ENCODE results near the gene GUSB. TPM values are rescaled to one million over a fixed set of nuclear protein-coding genes. Genes with fewer than 3 reads are reported as not detected.

The GUSB gene
- total and polyA plus RNA-seq, 10 of the 15 experiments (the other 5 are each of a cell fraction or from before 2014, with no cell fraction given), result 9.8 to 71.2 (median 45.4) TPM

DNA sequence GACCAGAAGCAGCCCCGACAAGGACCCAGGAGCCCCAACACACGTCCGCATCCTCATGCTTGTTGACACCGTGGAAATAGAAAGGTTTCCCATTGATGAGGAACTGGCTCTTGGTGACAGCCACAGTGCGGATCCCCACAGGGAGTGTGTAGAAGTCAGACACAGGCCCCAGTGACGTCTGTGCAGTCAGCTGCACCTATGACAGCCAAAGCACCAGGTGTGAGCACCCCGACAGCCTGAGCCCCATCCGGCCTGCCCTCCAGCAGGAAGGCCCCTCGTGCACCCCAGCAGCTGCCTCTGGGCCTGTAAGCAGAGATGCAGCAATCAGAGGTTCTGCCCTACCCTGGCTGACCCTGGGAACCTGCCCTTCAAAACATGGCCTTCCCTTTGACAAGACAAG is 7.1 kb downstream of the GUSB start:
- Histone ChIP-seq H3K4me1 (ENCODE audit: control insufficient read depth, insufficient read depth, low read length) (no peaks in the 10 kb centered on the region), H3K4me3 (no peak overlapping the region), H4K20me1 (ENCODE audit: control insufficient read depth, insufficient read depth) (no peaks in the 10 kb centered on the region), H3K36me3 (ENCODE audit: control insufficient read depth in 2 of 2, insufficient read depth in 2 of 2, low read length in 1 of 2) (peaks cover 9 to 19% of the 10 kb centered on the region in 2 experiments; a peak in 3 of 4 replicates), H3K27ac (ENCODE audit: control insufficient read depth, insufficient read depth) (no peak overlapping the region), H3K9me3 (replicated peaks; ENCODE audit: control insufficient read depth, insufficient read depth, low read length) (no peaks in the 10 kb centered on the region), H2AFZ (ENCODE audit: control insufficient read depth, low read depth, low read length) (no peak overlapping the region), H3K9ac (ENCODE audit: control insufficient read depth, insufficient read depth, low read length) (no peak overlapping the region), H3K79me2 (ENCODE audit: control insufficient read depth, insufficient read depth, low read length) (peaks cover under 1% of the 10 kb centered on the region), H3K27me3 (replicated peaks in 1 of 2; ENCODE audit: control insufficient read depth in 2 of 2, insufficient read depth in 2 of 2, low read length in 1 of 2) (no peaks in the 10 kb centered on the region), H3K4me2 (ENCODE audit: control insufficient read depth, insufficient read depth) (no peak overlapping the region)
- POLR2A ChIA-PET, result no interaction called here
- TF ChIP-seq E2F4 (IDR thresholded peaks at IDR 0.05; ENCODE audit: low read depth, low read length), result no peak
- no peak for TF ChIP-seq BCL11A (IDR thresholded peaks at IDR 0.05; ENCODE audit: low read depth, low read length)
- TF ChIP-seq STAT1 (conservative IDR thresholded peaks at IDR 0.05), result no peak
- FAIRE-seq (no peak), ATAC-seq (no peak), DNase-seq (ENCODE audit: low read depth, low spot score) (no peak)
- WGBS (ENCODE audit: insufficient coverage, insufficient replicate concordance, low lambda C conversion rate, missing lambda C conversion rate), result 80% methylated on average over 9 of the region's 9 CpGs
- BruUV-seq (replicated peaks), result no TSS peak
- in situ Hi-C loops (cut with MboI) (no loop called here), intact Hi-C loops (cut with micrococcal nuclease; ENCODE audit: unreplicated experiment) (no loop called here)
- CTCF ChIA-PET, result interaction anchor here (0.7 kb wide), 1 partner anchor 107 kb away, joined by 3 read pairs; no protein-coding TSS in a partner anchor
- SMC1A ChIA-PET (ENCODE audit: uncharacterized antibody, unreplicated experiment), result no interaction called here
- RAD21 ChIA-PET (ENCODE audit: unreplicated experiment), result no interaction called here

GRCh38 chr7:65974191-65974801 is 7.7 kb downstream of the GUSB start:
- DNase-seq (ENCODE audit: low read depth, low spot score) (no peak), ATAC-seq (no peak), FAIRE-seq (no peak)
- SMC1A ChIA-PET (ENCODE audit: uncharacterized antibody, unreplicated experiment), result no interaction called here
- H3K4me1 ChIP-seq (ENCODE audit: control insufficient read depth, insufficient read depth, low read length), result no peaks in the 10 kb centered on the region
- WGBS (ENCODE audit: insufficient coverage, insufficient replicate concordance, low lambda C conversion rate, missing lambda C conversion rate), result 95% methylated on average over 29 of the region's 29 CpGs
- H3K27me3 ChIP-seq (replicated peaks in 1 of 2; ENCODE audit: control insufficient read depth in 2 of 2, insufficient read depth in 2 of 2, low read length in 1 of 2), result no peaks in the 10 kb centered on the region
- intact Hi-C loops (cut with micrococcal nuclease; ENCODE audit: unreplicated experiment) (no loop called here), in situ Hi-C loops (cut with MboI) (no loop called here)
- no peaks in the 10 kb centered on the region for H3K9me3 ChIP-seq (replicated peaks; ENCODE audit: control insufficient read depth, insufficient read depth, low read length)
- no peak overlapping the region for H3K4me3 ChIP-seq
- RAD21 ChIA-PET (ENCODE audit: unreplicated experiment), result no interaction called here
- no TSS peak for BruUV-seq (replicated peaks)
- no peaks in the 10 kb centered on the region; the same call in 1 of the 2 replicates for H3K79me2 ChIP-seq (ENCODE audit: control insufficient read depth, insufficient read depth, low read length)
- no peak overlapping the region for H2AFZ ChIP-seq (ENCODE audit: control insufficient read depth, low read depth, low read length)
- H3K4me2 ChIP-seq (ENCODE audit: control insufficient read depth, insufficient read depth), result no peak overlapping the region
- no peaks in the 10 kb centered on the region for H4K20me1 ChIP-seq (ENCODE audit: control insufficient read depth, insufficient read depth)
- no peak overlapping the region for H3K9ac ChIP-seq (ENCODE audit: control insufficient read depth, insufficient read depth, low read length)
- H3K27ac ChIP-seq (ENCODE audit: control insufficient read depth, insufficient read depth), result no peak overlapping the region
- CTCF ChIA-PET, result interaction anchor here (0.7 kb wide), 1 partner anchor 108 kb away, joined by 3 read pairs; no protein-coding TSS in a partner anchor
- H3K36me3 ChIP-seq (ENCODE audit: control insufficient read depth in 2 of 2, insufficient read depth in 2 of 2, low read length in 1 of 2), result peaks cover 9 to 16% of the 10 kb centered on the region in 2 experiments; a peak in 3 of 4 replicates
- POLR2A ChIA-PET, result no interaction called here
- TF ChIP-seq MYB (IDR thresholded peaks at IDR 0.05; ENCODE audit: borderline replicate concordance, low read depth, low read length), result no peak
- TF ChIP-seq LARP7 (IDR thresholded peaks at IDR 0.05), result no peak
- TF ChIP-seq HSF1 (IDR thresholded peaks at IDR 0.05; ENCODE audit: low read depth, low read length), result no peak
- no peak for TF ChIP-seq NFYB (IDR thresholded peaks at IDR 0.05; ENCODE audit: insufficient read depth, low read depth, low read length)
- TF ChIP-seq NR2F1 (conservative IDR thresholded peaks at IDR 0.05), result no peak
- TF ChIP-seq EED (IDR thresholded peaks at IDR 0.05; ENCODE audit: low read depth), result no peak
- no peak for TF ChIP-seq ZBTB40 (IDR thresholded peaks at IDR 0.05; ENCODE audit: borderline replicate concordance)
- TF ChIP-seq ZNF24 (IDR thresholded peaks at IDR 0.05), result no peak

Data from GM12878 (cell line).